H1 (cell line): ENCODE results near the gene KCNH4. TPM values are rescaled to one million over a fixed set of nuclear protein-coding genes. Genes with fewer than 3 reads are reported as not detected.

Source experiments
- CTCF ChIA-PET: fragments of 300-600 bp; sonication (Branson Sonifier 250); formaldehyde crosslinking; loops from one replicate; lab custom pipeline; 2021; ENCODE audit not compliant: partially characterized antibody; lab: Charles Lee
- POLR2A ChIA-PET: fragments of 300-600 bp; sonication (Branson Sonifier 250); formaldehyde crosslinking; loops from one replicate; lab custom pipeline; 2021; ENCODE audit warnings: inconsistent platforms; ENCODE audit not compliant: partially characterized antibody; lab: Charles Lee
- DNase-seq, 2 experiments: peaks; one replicate each; pipeline versions ENCODE4 v3.0.0 to v3.0.0-alpha.2; 2010 to 2022; ENCODE audit warnings: low spot score in 2 of 2, low read depth in 1 of 2, mixed read lengths in 1 of 2
- FAIRE-seq: peaks from 2 replicates; lab custom pipeline; 2011; peaks lifted over from hg19 to GRCh38; lab: Jason Lieb, UNC
- H2AFZ ChIP-seq: 2 replicates; pipeline ENCODE4 v1.8.1; 2012; ENCODE audit warnings: low read length, inconsistent platforms
- H2AK5ac ChIP-seq: 2 replicates; pipeline ENCODE4 v1.6.1; 2013; ENCODE audit warnings: low read depth, low read length
- H2BK120ac ChIP-seq: replicated peaks from 2 replicates; pipeline ENCODE3; 2013; ENCODE audit warnings: low read depth, low read length, inconsistent platforms
- H2BK12ac ChIP-seq: 2 replicates; pipeline ENCODE4 v1.6.1; 2013; ENCODE audit warnings: low read depth, low read length
- H2BK15ac ChIP-seq: 2 replicates; pipeline ENCODE4 v1.6.1; 2013; ENCODE audit warnings: low read length
- H2BK20ac ChIP-seq: 2 replicates; pipeline ENCODE4 v1.6.1; 2013; ENCODE audit warnings: low read length
- H2BK5ac ChIP-seq: 2 replicates; pipeline ENCODE4 v1.6.1; 2013; ENCODE audit warnings: low read depth, low read length
- H3K14ac ChIP-seq: 2 replicates; pipeline ENCODE4 v1.6.1; 2013; ENCODE audit warnings: inconsistent platforms; ENCODE audit not compliant: insufficient read length
- H3K18ac ChIP-seq: 2 replicates; pipeline ENCODE4 v1.6.1; 2013; ENCODE audit warnings: low read length; ENCODE audit errors: extremely low read depth
- H3K23ac ChIP-seq: 2 replicates; pipeline ENCODE4 v1.6.1; 2013; ENCODE audit warnings: inconsistent platforms; ENCODE audit not compliant: insufficient read length
- H3K23me2 ChIP-seq: 2 replicates; pipeline ENCODE4 v1.6.1; 2013; ENCODE audit warnings: low read depth, low read length
- H3K27ac ChIP-seq: 2 replicates; pipeline ENCODE4 v1.6.1; 2011; ENCODE audit warnings: low read depth, low read length, inconsistent platforms
- H3K27me3 ChIP-seq, 4 experiments: replicated peaks in 1 of 4; 1 replicate in 1 of 4; 2 replicates in 3 of 4; pipeline versions ENCODE4 v1.6.1 to v1.8.1; 2011 to 2013; ENCODE audit warnings: low read length in 3 of 4, mild to moderate bottlenecking in 3 of 4, inconsistent platforms in 2 of 4, mixed read lengths in 2 of 4, moderate library complexity in 1 of 4; ENCODE audit not compliant: control insufficient read depth in 3 of 4, insufficient read depth in 3 of 4; ENCODE audit errors: extremely low read depth in 1 of 4
- H3K36me3 ChIP-seq, 4 experiments: 2 replicates each; pipeline versions ENCODE4 v1.6.1 to v1.8.1; 2011 to 2013; ENCODE audit warnings: mild to moderate bottlenecking in 4 of 4, low read length in 3 of 4, moderate library complexity in 2 of 4, control low read depth in 1 of 4, inconsistent platforms in 1 of 4; ENCODE audit not compliant: insufficient read depth in 4 of 4, control insufficient read depth in 2 of 4
- H3K4ac ChIP-seq: replicated peaks from 2 replicates; pipeline ENCODE3; 2013; ENCODE audit warnings: low read length, low read depth, mixed read lengths, inconsistent platforms; ENCODE audit not compliant: insufficient read length
- H3K4me1 ChIP-seq, 4 experiments: replicated peaks in 1 of 4; 1 replicate in 1 of 4; 2 replicates in 3 of 4; pipeline versions ENCODE4 v1.6.1 to v1.8.1; 2011 to 2013; ENCODE audit warnings: low read length in 3 of 4, inconsistent platforms in 2 of 4, mixed read lengths in 1 of 4; ENCODE audit not compliant: insufficient read depth in 4 of 4, control insufficient read depth in 3 of 4
- H3K4me2 ChIP-seq, 2 experiments: 2 replicates each; pipeline versions ENCODE4 v1.6.1 to v1.8.1; 2011 to 2013; ENCODE audit warnings: low read depth in 2 of 2, low read length in 2 of 2, control low read depth in 1 of 2, inconsistent platforms in 1 of 2, mild to moderate bottlenecking in 1 of 2; ENCODE audit not compliant: insufficient read depth in 1 of 2
- H3K4me3 ChIP-seq, 4 experiments: fragments of 200-600, 300-600 bp in 1 of 4; sonication (generic), shearing (Covaris generic), sonication (Bioruptor Twin) in 1 of 4; 2 replicates each; pipeline versions ENCODE4 v1.5.1 to v1.8.1; 2011 to 2016; ENCODE audit warnings: low read length in 4 of 4, low read depth in 3 of 4, control low read depth in 2 of 4, inconsistent platforms in 2 of 4, mild to moderate bottlenecking in 2 of 4, mixed read lengths in 1 of 4, moderate library complexity in 1 of 4; ENCODE audit not compliant: insufficient read depth in 2 of 4; ENCODE audit errors: extremely low read depth in 1 of 4
- H3K56ac ChIP-seq: replicated peaks from 2 replicates; pipeline ENCODE3; 2013; ENCODE audit warnings: low read depth, mild to moderate bottlenecking, mixed read lengths, low read length, inconsistent platforms; ENCODE audit not compliant: insufficient read length
- H3K79me1 ChIP-seq: 2 replicates; pipeline ENCODE4 v1.6.1; 2013; ENCODE audit warnings: low read depth, low read length, control low read depth
- H3K79me2 ChIP-seq, 2 experiments: 2 replicates each; pipeline versions ENCODE4 v1.6.1 to v1.8.1; 2012 to 2013; ENCODE audit warnings: low read length in 2 of 2, mild to moderate bottlenecking in 2 of 2, inconsistent platforms in 1 of 2; ENCODE audit not compliant: insufficient read depth in 2 of 2, control insufficient read depth in 1 of 2
- H3K9ac ChIP-seq, 4 experiments: replicated peaks in 1 of 4; 1 replicate in 1 of 4; 2 replicates in 3 of 4; pipeline versions ENCODE4 v1.6.1 to v1.8.1; 2011 to 2013; ENCODE audit warnings: low read depth in 3 of 4, low read length in 3 of 4, control low read depth in 2 of 4, mild to moderate bottlenecking in 2 of 4, moderate library complexity in 2 of 4, inconsistent platforms in 1 of 4; ENCODE audit errors: extremely low read depth in 1 of 4
- H3K9me3 ChIP-seq, 2 experiments: 2 replicates each; pipeline versions ENCODE4 v1.6.1 to v1.8.1; 2012 to 2013; ENCODE audit warnings: mild to moderate bottlenecking in 2 of 2, moderate library complexity in 2 of 2, control low read depth in 1 of 2, inconsistent platforms in 1 of 2, low read depth in 1 of 2, low read length in 1 of 2, mixed read lengths in 1 of 2; ENCODE audit not compliant: insufficient read depth in 2 of 2
- H4K20me1 ChIP-seq, 2 experiments: replicated peaks in 1 of 2; 2 replicates each; pipeline versions ENCODE3 to v1.8.1; 2011 to 2013; ENCODE audit warnings: inconsistent platforms in 2 of 2, low read length in 2 of 2, mild to moderate bottlenecking in 1 of 2; ENCODE audit not compliant: insufficient read depth in 2 of 2, control insufficient read depth in 1 of 2
- H4K5ac ChIP-seq: 2 replicates; pipeline ENCODE4 v1.6.1; 2013; ENCODE audit warnings: low read length, low read depth, mixed read lengths, inconsistent platforms; ENCODE audit not compliant: insufficient read length
- H4K8ac ChIP-seq: 2 replicates; pipeline ENCODE4 v1.8.0; 2013; ENCODE audit warnings: mild to moderate bottlenecking, moderate library complexity, low read length, inconsistent platforms; ENCODE audit not compliant: insufficient read depth; ENCODE audit errors: extremely low read depth
- H4K91ac ChIP-seq: replicated peaks from 2 replicates; pipeline ENCODE3; 2013; ENCODE audit warnings: low read length, mixed read lengths, inconsistent platforms; ENCODE audit not compliant: insufficient read length
- BRCA1 ChIP-seq: IDR thresholded peaks from 2 replicates; pipeline ENCODE4 v1.6.1; 2012; ENCODE audit warnings: low read depth, low read length, improper control_type of control experiment
- MAFK ChIP-seq: IDR thresholded peaks from 2 replicates; pipeline ENCODE4 v1.6.1; 2012; ENCODE audit warnings: low read depth, mild to moderate bottlenecking, improper control_type of control experiment, low read length
- WGBS, 2 experiments: shearing (Covaris generic) in 1 of 2; methylation state at CpG; one replicate each; pipeline versions ENCODE4 v1.1.6 to v1.1.7; 2013 to 2015; ENCODE audit warnings: low lambda C conversion rate in 2 of 2, mixed read lengths in 2 of 2, inconsistent platforms in 1 of 2, low coverage in 1 of 2, missing lambda C conversion rate in 1 of 2; ENCODE audit not compliant: insufficient replicate concordance in 2 of 2, insufficient coverage in 1 of 2, insufficient read length in 1 of 2; ENCODE audit errors: extremely low coverage in 1 of 2, missing lambda C conversion rate in 1 of 2; 5-methylcytosine and 5-hydroxymethylcytosine counted together
- polyA plus RNA-seq, 7 experiments: library from polyadenylated mRNA; depleted of rRNA in 3 of 7; stranded (reverse) in 5 of 7; unstranded in 2 of 7; fragments of >200 nt in 5 of 7; fragments of 200-250 nt in 2 of 7; gene quantifications; 1 replicate in 5 of 7; 2 replicates in 1 of 7; 4 replicates in 1 of 7; pipeline versions ENCODE4 v1.2.1 to v1.2.3, GENCODE V29; 2011 to 2013; ENCODE audit warnings: missing spikeins in 2 of 7, mixed read lengths in 2 of 7
- total RNA-seq: library from RNA; stranded (reverse); fragmentation: NEBNext Ultra II Directional; extraction: Animal tissue kit (Norgen Biotek cat#: 25700); gene quantifications from 2 replicates; pipeline ENCODE4 v1.2.1, GENCODE V29; 2021

KCNH4 gene
- total and polyA plus RNA-seq, 2 of the 8 experiments (the other 6 are each of a cell fraction or from before 2014, with no cell fraction given): 0.44 to 0.47 TPM

GRCh38 chr17:42117397-42118125 lies 63.4 kb downstream of the KCNH4 start:
- Histone ChIP-seq H3K9ac (no peak overlapping the region), H3K56ac (no peak overlapping the region), H2AK5ac (no peak overlapping the region), H3K4me2 (no peak overlapping the region), H3K18ac (no peak overlapping the region), H2BK5ac (no peak overlapping the region), H2BK120ac (no peak overlapping the region), H3K79me2 (no peaks in the 10 kb centered on the region), H3K79me1 (no peaks in the 10 kb centered on the region; the same call in 1 of the 2 replicates), H2BK12ac (no peak overlapping the region), H3K27ac (no peak overlapping the region), H3K14ac (no peak overlapping the region), H4K91ac (no peak overlapping the region), H3K27me3 (no peaks in the 10 kb centered on the region), H2BK15ac (no peak overlapping the region), H3K23me2 (peaks cover 6% of the 10 kb centered on the region), H2AFZ (no peak overlapping the region), H3K36me3 (peaks cover 3 to 20% (median 5%) of the 10 kb centered on the region in 4 experiments; a peak in 6 of 8 replicates), H4K20me1 (peaks cover 0 to 5% of the 10 kb centered on the region in 2 experiments), H3K4ac (no peak overlapping the region), H4K8ac (peak overlapping the region; percentile 3; the same call in 1 of the 2 replicates), H2BK20ac (no peak overlapping the region), H3K9me3 (no peaks in the 10 kb centered on the region), H3K4me1 (peaks cover 0 to 14% (median 9%) of the 10 kb centered on the region in 4 experiments; a peak in 6 of 7 replicates), H4K5ac (no peak overlapping the region), H3K4me3 (no peak overlapping the region), H3K23ac (no peak overlapping the region)
- DNase-seq: no peak
- ChIA-PET POLR2A (interaction anchor here (0.6 to 1.0 kb wide), 3 partner anchors 96 to 740 kb away, joined by 3 to 4 read pairs (median 3); no protein-coding TSS in a partner anchor), CTCF (interaction anchor here (0.6 to 39.4 kb wide), 20 partner anchors 15 to 184 kb away, joined by 3 to 1084 read pairs (median 9); partner anchors contain the start of genes DNAJC7, KCNH4, NKIRAS2 and ZNF385C)
- 97% methylated on average over 22 of the region's 30 CpGs; no CpG with 5 or more reads in 1 of the 2 experiments for WGBS, 2 experiments
- FAIRE-seq: no peak
- TF ChIP-seq MAFK (no peak), BRCA1 (no peak)
